Panc1 (cell line): ENCODE data around the gene OR2Y1. TPM values are rescaled to one million over a fixed set of nuclear protein-coding genes. Genes with fewer than 3 reads are reported as not detected.

ENCODE experiments used
- ATAC-seq: fragments of 200-7000 bp; cut with Tn5 transposase; 2 replicates; pipeline ENCODE4 v1.9.1; 2020; ENCODE audit warnings: mild to moderate bottlenecking, moderate library complexity
- BruUV-seq: library from RNA; stranded (reverse); fragments of 400-500 nt; replicated peaks from 2 replicates; lab custom pipeline; 2021; lab: Mats Ljungman, UMichigan
- CTCF ChIA-PET: fragments of 300-600 bp; sonication (Branson Sonifier 250); formaldehyde crosslinking; loops from one replicate; lab custom pipeline; 2022; ENCODE audit warnings: antibody characterized with exemption; lab: Charles Lee
- POLR2A ChIA-PET: fragments of 300-600 bp; sonication (Branson Sonifier 250); formaldehyde crosslinking; loops from one replicate; lab custom pipeline; 2022; ENCODE audit warnings: antibody characterized with exemption; lab: Charles Lee
- DNase-seq: peaks from one replicate; pipeline ENCODE4 v3.0.0-alpha.2; 2010; ENCODE audit warnings: low read depth, low spot score
- H3K27ac ChIP-seq: 2 replicates; pipeline ENCODE4 v1.5.1; 2011; ENCODE audit warnings: mild to moderate bottlenecking, low read length, inconsistent platforms
- H3K27me3 ChIP-seq: fragments of 200-500 bp; sonication (Bioruptor generic); 2 replicates; pipeline ENCODE4 v1.6.0; 2014; ENCODE audit warnings: low read length, inconsistent platforms; ENCODE audit not compliant: control insufficient read depth, insufficient read depth
- H3K36me3 ChIP-seq: fragments of 200-500 bp; sonication (Bioruptor generic); 2 replicates; pipeline ENCODE4 v1.5.1; 2014; ENCODE audit warnings: inconsistent platforms, mild to moderate bottlenecking, low read length, moderate library complexity; ENCODE audit not compliant: control insufficient read depth, insufficient read depth
- H3K4me1 ChIP-seq: 2 replicates; pipeline ENCODE4 v1.5.1; 2011; ENCODE audit warnings: inconsistent platforms, mild to moderate bottlenecking, low read length, moderate library complexity; ENCODE audit not compliant: control insufficient read depth, insufficient read depth
- H3K4me3 ChIP-seq, 2 experiments: 2 replicates each; pipeline ENCODE4 v1.5.1; 2011 to 2012; ENCODE audit warnings: low read depth in 2 of 2, low read length in 2 of 2, mild to moderate bottlenecking in 2 of 2, inconsistent platforms in 1 of 2, moderate library complexity in 1 of 2
- H3K9me3 ChIP-seq: fragments of 200-500 bp; sonication (Bioruptor generic); 2 replicates; pipeline ENCODE4 v1.5.1; 2014; ENCODE audit warnings: low read depth, mild to moderate bottlenecking, inconsistent platforms, low read length, moderate library complexity; ENCODE audit not compliant: control insufficient read depth, insufficient read depth
- CTCF ChIP-seq: fragments of 450-650 bp; IDR thresholded peaks from 2 replicates; pipeline ENCODE4 v1.5.1; 2017; ENCODE audit warnings: mild to moderate bottlenecking
- POLR2AphosphoS5 ChIP-seq: IDR thresholded peaks from 2 replicates; pipeline ENCODE4 v1.6.1; 2012; ENCODE audit warnings: mild to moderate bottlenecking, low read depth, low read length, moderate library complexity
- REST ChIP-seq, 2 experiments: IDR thresholded peaks; 2 replicates each; pipeline ENCODE4 v1.6.1; 2011 to 2012; ENCODE audit warnings: low read depth in 2 of 2, control low read depth in 1 of 2, low read length in 1 of 2, mild to moderate bottlenecking in 1 of 2, moderate library complexity in 1 of 2; ENCODE audit not compliant: insufficient read depth in 1 of 2
- SIN3A ChIP-seq: IDR thresholded peaks from 2 replicates; pipeline ENCODE4 v1.6.1; 2012; ENCODE audit warnings: low read depth, mild to moderate bottlenecking, low read length, moderate library complexity, borderline replicate concordance; ENCODE audit not compliant: insufficient read depth
- TCF7L2 ChIP-seq: IDR thresholded peaks from 2 replicates; pipeline ENCODE4 v1.6.1; 2011; ENCODE audit warnings: mild to moderate bottlenecking, low read depth, low read length, inconsistent platforms
- in situ Hi-C: cut with HindIII; loops from 2 replicates; pipeline ENCODE4 v1.10.0; 2016; ENCODE audit warnings: low sequenced_read_pairs, low pct_unique_long_range_greater_than_20kb
- intact Hi-C: fragments of 100-400 bp; cut with micrococcal nuclease; formaldehyde crosslinking; loops from one replicate; pipeline ENCODE4 v1.10.0; 2022; ENCODE audit not compliant: unreplicated experiment
- total RNA-seq: library from RNA; stranded (reverse); gene quantifications from one replicate; pipeline ENCODE4 v1.2.1, GENCODE V29; 2021; ENCODE audit not compliant: unreplicated experiment

The OR2Y1 gene
- total RNA-seq, 1 experiment from 2014 or later, result not detected

- BruUV-seq, result no TSS peak
- ATAC-seq, result no peak
- TF ChIP-seq REST (IDR thresholded peaks at IDR 0.05; ENCODE audit: insufficient read depth in 1 of 2, low read depth in 2 of 2, low read length in 1 of 2) (no peak), TCF7L2 (no peak), CTCF (no peak), POLR2AphosphoS5 (no peak), SIN3A (no peak)
- Histone ChIP-seq H3K4me1 (no peaks in the 10 kb centered on the region), H3K27ac (no peak overlapping the region), H3K4me3 (no peak overlapping the region), H3K9me3 (no peaks in the 10 kb centered on the region), H3K36me3 (no peaks in the 10 kb centered on the region), H3K27me3 (no peaks in the 10 kb centered on the region)
- DNase-seq, result no peak
- intact Hi-C loops, result no loop called here
- ChIA-PET POLR2A (no interaction called here), CTCF (no interaction called here)
- in situ Hi-C loops, result no loop called here
These were observed 37.6 kb upstream of the OR2Y1 start for GRCh38 chr5:180777475-180777874.

- no peaks in the 10 kb centered on the region for H3K27me3 ChIP-seq
- POLR2A ChIA-PET, result no interaction called here
- BruUV-seq, result no TSS peak
- no peaks in the 10 kb centered on the region for H3K4me1 ChIP-seq
- H3K36me3 ChIP-seq, result no peaks in the 10 kb centered on the region
- ATAC-seq, result no peak
- H3K27ac ChIP-seq, result no peak overlapping the region
- no peak for DNase-seq
- H3K4me3 ChIP-seq, result no peak overlapping the region
- in situ Hi-C loops (no loop called here), intact Hi-C loops (no loop called here)
- H3K9me3 ChIP-seq, result peaks cover 3% of the 10 kb centered on the region; the same call in 1 of the 2 replicates
- CTCF ChIA-PET, result no interaction called here
- TF ChIP-seq CTCF (no peak), POLR2AphosphoS5 (no peak), REST (IDR thresholded peaks at IDR 0.05; ENCODE audit: insufficient read depth in 1 of 2, low read depth in 2 of 2, low read length in 1 of 2) (no peak), SIN3A (no peak), TCF7L2 (no peak)
These were observed 36.5 kb upstream of the OR2Y1 start for GRCh38 chr5:180776376-180776775.
